ENCODE measurements around the gene ZFP92. TPM values are rescaled to one million over a fixed set of nuclear protein-coding genes. Genes with fewer than 3 reads are reported as not detected.

The ZFP92 gene
- total RNA-seq, 5 donors from 2014 or later (not counting 1 experiment from before 2014, with no cell fraction given) = 0.60 to 1.4 (median 1.2) TPM

DNA sequence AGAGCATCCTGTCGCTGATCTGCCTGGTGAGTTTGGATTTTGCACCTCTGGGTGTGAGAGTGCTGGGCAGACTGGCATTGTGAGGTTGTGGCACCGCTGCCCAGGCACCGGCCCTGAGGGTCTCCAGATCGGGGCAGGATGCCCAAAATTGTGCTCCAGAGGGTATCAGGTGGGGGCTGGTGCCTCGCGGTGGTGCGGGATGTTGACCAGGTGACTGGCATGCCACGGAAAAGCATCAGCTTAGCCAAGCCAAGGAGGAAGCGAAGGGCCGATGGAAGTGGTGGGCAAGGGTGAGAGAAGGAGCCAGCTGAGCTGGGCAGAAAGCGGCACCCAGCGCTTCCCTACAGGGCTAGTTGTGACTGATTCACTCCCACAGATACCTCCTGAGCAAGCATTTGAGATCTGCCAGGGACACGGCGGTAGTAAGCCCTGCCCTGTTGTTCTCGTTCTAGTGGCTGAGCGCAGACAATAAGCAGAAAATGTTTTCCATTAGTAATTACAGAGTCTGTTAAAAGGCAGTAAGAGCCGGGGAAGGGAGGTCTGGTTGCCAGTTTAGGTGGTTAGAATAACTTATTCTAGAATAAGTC, 809 bp downstream of the ZFP92 start:
- no CpG with 5 or more reads among the region's 17 CpGs for WGBS (ENCODE audit: insufficient coverage)
- H3K9me3 Mint-ChIP-seq = no peaks in the 10 kb centered on the region
- DNase-seq = no peak
- ChIA-PET POLR2A (interaction anchor here in 1 of 2 donors (0.5 kb wide), 1 partner anchor 59 kb away, joined by 7 read pairs; no protein-coding TSS in a partner anchor), CTCF (no interaction called here)
- Histone ChIP-seq H3K36me3 (ENCODE audit: control insufficient read depth in 2 of 2, extremely low read depth in 1 of 2, insufficient read depth in 1 of 2, low read length in 1 of 2) (no peaks in the 10 kb centered on the region), H3K4me3 (ENCODE audit: control insufficient read depth in 1 of 2, extremely low read depth in 1 of 2, low read length in 1 of 2) (peak overlapping the region; percentile 45 to 54), H3K4me1 (ENCODE audit: control insufficient read depth in 1 of 2, extremely low read depth in 1 of 2, insufficient read depth in 2 of 2, low read length in 2 of 2) (peaks cover 0 to 12% of the 10 kb centered on the region in 2 experiments), H3K27ac (ENCODE audit: low read length) (no peak overlapping the region), H3K9me3 (no peaks in the 10 kb centered on the region), H3K27me3 (replicated peaks in 1 of 2; ENCODE audit: control insufficient read depth in 2 of 2, extremely low read depth in 1 of 2, insufficient read depth in 2 of 2, low read length in 1 of 2) (peaks cover 0 to 4% of the 10 kb centered on the region in 2 experiments)
- no peak overlapping the region for H3K27ac Mint-ChIP-seq
- no peaks in the 10 kb centered on the region for H3K36me3 Mint-ChIP-seq
- peaks cover 2 to 8% of the 10 kb centered on the region in 2 donors for H3K27me3 Mint-ChIP-seq
- H3K4me1 Mint-ChIP-seq = peaks cover 11 to 14% (median 12%) of the 10 kb centered on the region in 3 donors
- H3K4me3 Mint-ChIP-seq = peak overlapping the region; percentile 66 to 76 (median 75)
- no peak for ATAC-seq (replicated peaks in 1 of 4)

DNA sequence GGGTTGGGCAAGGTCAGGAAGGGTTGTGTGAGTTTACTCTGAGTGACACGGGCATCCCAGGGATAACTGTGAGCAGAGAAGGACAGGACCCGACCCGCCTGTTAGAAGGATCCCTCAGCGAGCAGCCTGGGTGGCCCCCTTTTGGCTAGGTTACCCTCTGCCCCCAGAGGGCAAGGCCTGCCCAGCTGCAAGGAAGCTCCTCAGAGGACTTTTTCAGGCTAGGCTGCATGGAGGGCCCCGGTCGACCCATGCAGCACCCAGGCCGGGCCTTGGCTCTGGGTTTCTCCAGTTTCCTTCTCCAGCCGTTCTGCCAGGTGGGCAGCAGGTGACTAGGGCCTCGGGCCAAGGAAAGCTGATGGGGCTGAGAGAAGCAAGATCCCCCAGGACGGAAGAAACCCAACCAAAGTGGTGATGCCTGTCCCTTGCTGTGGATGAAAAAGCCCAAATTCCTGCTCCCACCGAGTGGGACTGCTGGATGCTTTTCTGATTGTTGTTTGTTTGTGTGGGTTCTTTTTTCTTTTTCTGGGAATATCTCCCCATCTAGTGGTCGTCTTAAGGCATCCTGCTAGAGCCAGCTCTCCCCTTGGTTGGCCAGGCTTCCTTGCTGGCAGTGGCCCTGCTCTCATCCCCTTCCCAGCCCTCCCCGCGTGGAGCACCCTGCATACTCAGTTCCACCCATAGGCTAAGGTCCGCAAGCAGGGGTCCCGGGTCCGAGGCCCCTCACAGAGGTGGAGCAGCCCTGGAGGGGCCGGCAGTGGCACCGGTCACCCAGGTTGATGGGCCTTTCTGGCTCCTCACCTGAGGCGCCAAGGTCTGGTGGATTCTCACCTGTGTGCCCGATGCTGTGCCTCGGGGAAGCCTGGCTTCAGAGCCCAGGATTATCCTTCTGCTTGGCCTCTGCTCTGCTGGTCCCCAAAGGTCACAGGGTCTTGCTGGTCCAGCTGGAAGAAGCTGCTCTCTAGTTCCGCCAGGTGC, 1.8 kb downstream of the ZFP92 start:
- Histone ChIP-seq H3K4me1 (ENCODE audit: control insufficient read depth in 1 of 2, extremely low read depth in 1 of 2, insufficient read depth in 2 of 2, low read length in 2 of 2) (peaks cover 0 to 12% of the 10 kb centered on the region in 2 experiments), H3K27ac (ENCODE audit: low read length) (no peak overlapping the region), H3K36me3 (ENCODE audit: control insufficient read depth in 2 of 2, extremely low read depth in 1 of 2, insufficient read depth in 1 of 2, low read length in 1 of 2) (no peaks in the 10 kb centered on the region), H3K9me3 (no peaks in the 10 kb centered on the region), H3K27me3 (replicated peaks in 1 of 2; ENCODE audit: control insufficient read depth in 2 of 2, extremely low read depth in 1 of 2, insufficient read depth in 2 of 2, low read length in 1 of 2) (peaks cover 0 to 4% of the 10 kb centered on the region in 2 experiments), H3K4me3 (ENCODE audit: control insufficient read depth in 1 of 2, extremely low read depth in 1 of 2, low read length in 1 of 2) (no peak overlapping the region)
- H3K4me1 Mint-ChIP-seq = peaks cover 11 to 14% (median 12%) of the 10 kb centered on the region in 3 donors
- no peaks in the 10 kb centered on the region for H3K9me3 Mint-ChIP-seq
- H3K27ac Mint-ChIP-seq = no peak overlapping the region
- peak overlapping the region in 2 of 3 donors; percentile 66 to 75 for H3K4me3 Mint-ChIP-seq
- ATAC-seq (replicated peaks in 1 of 4) = no peak
- WGBS (ENCODE audit: insufficient coverage) = 96% methylated on average over 8 of the region's 23 CpGs
- ChIA-PET POLR2A (interaction anchor here in 1 of 2 donors (0.5 kb wide), 1 partner anchor 58 kb away, joined by 7 read pairs; no protein-coding TSS in a partner anchor), CTCF (no interaction called here)
- DNase-seq = no peak
- H3K36me3 Mint-ChIP-seq = no peaks in the 10 kb centered on the region
- peaks cover 2 to 11% of the 10 kb centered on the region in 2 donors for H3K27me3 Mint-ChIP-seq

GRCh38 chrX:153413731-153414130, 2.5 kb downstream of the ZFP92 start:
- CTCF ChIA-PET = no interaction called here
- peaks cover 2 to 11% of the 10 kb centered on the region in 2 donors for H3K27me3 Mint-ChIP-seq

DNA sequence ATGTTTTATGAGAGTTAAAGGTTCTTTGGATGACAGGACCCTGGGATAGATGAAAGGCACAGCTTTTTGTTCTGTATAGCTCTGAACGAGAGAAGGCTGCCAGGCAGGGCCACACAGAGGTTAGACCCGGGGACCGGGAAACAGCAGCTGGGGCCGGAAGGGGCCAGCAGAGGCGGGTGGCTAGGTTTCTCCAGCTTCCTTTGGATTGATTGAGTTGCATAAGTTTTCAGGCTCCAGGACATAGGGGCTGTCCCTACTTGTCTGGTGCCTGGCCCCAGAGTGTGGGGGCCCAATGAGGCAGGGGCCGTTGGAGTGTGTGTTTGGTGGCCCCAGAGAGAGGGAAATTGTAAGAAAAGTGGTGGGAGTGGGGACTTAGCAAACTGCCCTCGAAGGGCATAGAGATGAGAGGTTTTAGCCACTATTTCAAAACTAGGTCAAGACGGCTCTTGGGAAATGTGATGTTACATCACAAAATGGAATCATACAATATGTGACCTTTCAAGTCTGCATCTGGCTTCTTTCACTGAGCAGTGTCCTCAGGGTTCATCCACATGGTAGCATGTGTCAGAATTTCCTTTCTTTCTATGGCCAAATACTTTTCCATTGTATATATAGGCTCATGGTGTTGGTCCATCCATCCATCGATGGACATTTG, 3.7 kb downstream of the ZFP92 start:
- H3K27ac ChIP-seq (ENCODE audit: low read length) = no peak overlapping the region
- no peak overlapping the region for H3K4me3 ChIP-seq (ENCODE audit: control insufficient read depth in 1 of 2, extremely low read depth in 1 of 2, low read length in 1 of 2)
- no peak for DNase-seq
- ATAC-seq (replicated peaks in 1 of 4) = no peak
- Mint-ChIP-seq H3K4me1 (peaks cover 11 to 14% (median 12%) of the 10 kb centered on the region in 3 donors), H3K27me3 (peaks cover 2 to 11% of the 10 kb centered on the region in 2 donors), H3K4me3 (no peak overlapping the region), H3K27ac (no peak overlapping the region), H3K36me3 (no peaks in the 10 kb centered on the region), H3K9me3 (no peaks in the 10 kb centered on the region)
- ChIA-PET POLR2A (no interaction called here), CTCF (no interaction called here)
- no peaks in the 10 kb centered on the region for H3K9me3 ChIP-seq
- peaks cover 0 to 12% of the 10 kb centered on the region in 2 experiments for H3K4me1 ChIP-seq (ENCODE audit: control insufficient read depth in 1 of 2, extremely low read depth in 1 of 2, insufficient read depth in 2 of 2, low read length in 2 of 2)
- no peaks in the 10 kb centered on the region for H3K36me3 ChIP-seq (ENCODE audit: control insufficient read depth in 2 of 2, extremely low read depth in 1 of 2, insufficient read depth in 1 of 2, low read length in 1 of 2)
- peaks cover 0 to 4% of the 10 kb centered on the region in 2 experiments for H3K27me3 ChIP-seq (replicated peaks in 1 of 2; ENCODE audit: control insufficient read depth in 2 of 2, extremely low read depth in 1 of 2, insufficient read depth in 2 of 2, low read length in 1 of 2)
- 87% methylated on average over 3 of the region's 9 CpGs for WGBS (ENCODE audit: insufficient coverage)

More at GRCh38 chrX:153413731-153414130, 2.5 kb downstream of the ZFP92 start:
- POLR2A ChIA-PET = no interaction called here
- Mint-ChIP-seq H3K4me3 (peak overlapping the region in 1 of 3 donors; percentile 34), H3K4me1 (peaks cover 11 to 14% (median 12%) of the 10 kb centered on the region in 3 donors), H3K9me3 (no peaks in the 10 kb centered on the region), H3K36me3 (no peaks in the 10 kb centered on the region), H3K27ac (no peak overlapping the region)
- ATAC-seq (replicated peaks in 1 of 4) = no peak
- no peaks in the 10 kb centered on the region for H3K36me3 ChIP-seq (ENCODE audit: control insufficient read depth in 2 of 2, extremely low read depth in 1 of 2, insufficient read depth in 1 of 2, low read length in 1 of 2)
- H3K4me3 ChIP-seq (ENCODE audit: control insufficient read depth in 1 of 2, extremely low read depth in 1 of 2, low read length in 1 of 2) = no peak overlapping the region
- no peak overlapping the region for H3K27ac ChIP-seq (ENCODE audit: low read length)
- H3K27me3 ChIP-seq (replicated peaks in 1 of 2; ENCODE audit: control insufficient read depth in 2 of 2, extremely low read depth in 1 of 2, insufficient read depth in 2 of 2, low read length in 1 of 2) = peaks cover 0 to 4% of the 10 kb centered on the region in 2 experiments
- no peak for DNase-seq
- no peaks in the 10 kb centered on the region for H3K9me3 ChIP-seq
- peaks cover 0 to 12% of the 10 kb centered on the region in 2 experiments for H3K4me1 ChIP-seq (ENCODE audit: control insufficient read depth in 1 of 2, extremely low read depth in 1 of 2, insufficient read depth in 2 of 2, low read length in 2 of 2)
- no CpG with 5 or more reads among the region's 11 CpGs for WGBS (ENCODE audit: insufficient coverage)

DNA sequence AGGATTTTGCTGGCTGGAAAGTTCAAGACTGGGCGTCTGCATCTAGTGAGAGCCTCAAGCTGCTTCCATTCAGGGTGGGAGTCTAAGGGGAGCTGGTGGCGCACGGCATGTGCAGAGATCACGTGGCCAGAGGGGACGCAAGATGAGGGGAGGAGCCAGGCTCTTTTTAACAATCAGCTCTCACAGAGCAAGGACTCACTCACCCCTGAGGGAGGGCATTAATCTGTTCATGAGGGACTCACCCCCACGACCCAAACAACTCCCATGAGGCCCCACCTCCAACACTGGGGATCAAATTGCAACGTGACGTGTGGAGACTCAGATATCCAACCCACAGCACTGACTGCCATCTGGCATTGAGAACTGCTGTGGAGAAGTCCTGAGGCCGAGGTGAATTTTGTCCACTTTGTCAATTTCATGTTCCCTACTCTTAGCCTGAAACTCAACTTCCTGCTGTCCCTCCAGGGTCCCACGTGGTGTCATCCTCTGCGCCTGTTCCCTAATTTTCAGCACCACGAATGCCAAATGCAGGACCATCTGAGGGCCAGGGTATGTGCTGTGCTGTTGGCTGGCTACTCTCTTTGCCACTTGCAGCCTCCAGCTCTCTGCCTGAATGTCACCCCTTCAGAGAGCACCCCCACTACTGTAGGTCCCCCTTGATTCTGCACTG, 5.6 kb downstream of the ZFP92 start:
- ATAC-seq (replicated peaks in 1 of 4) (no peak), DNase-seq (no peak)
- H3K9me3 Mint-ChIP-seq = no peaks in the 10 kb centered on the region
- H3K36me3 Mint-ChIP-seq = no peaks in the 10 kb centered on the region
- Histone ChIP-seq H3K4me3 (ENCODE audit: control insufficient read depth in 1 of 2, extremely low read depth in 1 of 2, low read length in 1 of 2) (no peak overlapping the region), H3K4me1 (ENCODE audit: control insufficient read depth in 1 of 2, extremely low read depth in 1 of 2, insufficient read depth in 2 of 2, low read length in 2 of 2) (peaks cover 0 to 7% of the 10 kb centered on the region in 2 experiments), H3K27ac (ENCODE audit: low read length) (no peak overlapping the region), H3K27me3 (replicated peaks in 1 of 2; ENCODE audit: control insufficient read depth in 2 of 2, extremely low read depth in 1 of 2, insufficient read depth in 2 of 2, low read length in 1 of 2) (peaks cover 0 to 3% of the 10 kb centered on the region in 2 experiments), H3K36me3 (ENCODE audit: control insufficient read depth in 2 of 2, extremely low read depth in 1 of 2, insufficient read depth in 1 of 2, low read length in 1 of 2) (no peaks in the 10 kb centered on the region), H3K9me3 (no peaks in the 10 kb centered on the region)
- peaks cover 5 to 8% (median 6%) of the 10 kb centered on the region in 3 donors for H3K4me1 Mint-ChIP-seq
- H3K27me3 Mint-ChIP-seq = peaks cover 0 to 10% of the 10 kb centered on the region in 2 donors
- POLR2A ChIA-PET = no interaction called here
- WGBS (ENCODE audit: insufficient coverage) = no CpG with 5 or more reads among the region's 12 CpGs
- no peak overlapping the region for H3K4me3 Mint-ChIP-seq
- CTCF ChIA-PET = no interaction called here
- no peak overlapping the region for H3K27ac Mint-ChIP-seq

Measured in T-cell (primary cell).